Measurements from ENCODE around the gene AEBP1.

AEBP1 gene

DNA sequence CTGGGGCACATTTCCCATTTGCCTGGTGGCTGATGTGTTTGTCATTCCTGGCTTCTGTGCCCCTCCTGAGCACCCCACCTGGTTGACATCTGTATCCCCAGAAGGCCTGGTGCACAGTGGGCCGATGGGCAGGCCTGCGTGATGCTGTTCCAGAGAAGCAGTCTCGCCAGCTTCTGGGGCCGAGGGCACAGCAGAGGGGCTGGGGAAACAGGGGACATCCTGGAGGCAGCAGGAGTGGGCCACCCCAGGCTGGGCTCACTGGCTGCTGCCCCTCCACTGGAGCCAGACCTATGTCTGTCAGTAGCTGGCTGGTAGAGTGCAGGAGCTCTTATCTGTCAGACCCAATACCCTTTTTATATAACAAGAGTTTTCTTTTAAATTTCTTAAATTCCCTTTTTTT is 37.9 kb downstream of the AEBP1 start:
- DNase-seq (ENCODE audit: low read depth), result no peak
- TF ChIP-seq, protein P1, sequence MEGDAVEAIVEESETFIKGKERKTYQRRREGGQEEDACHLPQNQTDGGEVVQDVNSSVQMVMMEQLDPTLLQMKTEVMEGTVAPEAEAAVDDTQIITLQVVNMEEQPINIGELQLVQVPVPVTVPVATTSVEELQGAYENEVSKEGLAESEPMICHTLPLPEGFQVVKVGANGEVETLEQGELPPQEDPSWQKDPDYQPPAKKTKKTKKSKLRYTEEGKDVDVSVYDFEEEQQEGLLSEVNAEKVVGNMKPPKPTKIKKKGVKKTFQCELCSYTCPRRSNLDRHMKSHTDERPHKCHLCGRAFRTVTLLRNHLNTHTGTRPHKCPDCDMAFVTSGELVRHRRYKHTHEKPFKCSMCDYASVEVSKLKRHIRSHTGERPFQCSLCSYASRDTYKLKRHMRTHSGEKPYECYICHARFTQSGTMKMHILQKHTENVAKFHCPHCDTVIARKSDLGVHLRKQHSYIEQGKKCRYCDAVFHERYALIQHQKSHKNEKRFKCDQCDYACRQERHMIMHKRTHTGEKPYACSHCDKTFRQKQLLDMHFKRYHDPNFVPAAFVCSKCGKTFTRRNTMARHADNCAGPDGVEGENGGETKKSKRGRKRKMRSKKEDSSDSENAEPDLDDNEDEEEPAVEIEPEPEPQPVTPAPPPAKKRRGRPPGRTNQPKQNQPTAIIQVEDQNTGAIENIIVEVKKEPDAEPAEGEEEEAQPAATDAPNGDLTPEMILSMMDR (conservative IDR thresholded peaks at IDR 0.05; ENCODE audit: control insufficient read depth, insufficient read depth, low read depth, low read length), result no peak
- H3K4me3 ChIP-seq (ENCODE audit: control insufficient read depth, low read depth, low read length), result no peak overlapping the region

DNA sequence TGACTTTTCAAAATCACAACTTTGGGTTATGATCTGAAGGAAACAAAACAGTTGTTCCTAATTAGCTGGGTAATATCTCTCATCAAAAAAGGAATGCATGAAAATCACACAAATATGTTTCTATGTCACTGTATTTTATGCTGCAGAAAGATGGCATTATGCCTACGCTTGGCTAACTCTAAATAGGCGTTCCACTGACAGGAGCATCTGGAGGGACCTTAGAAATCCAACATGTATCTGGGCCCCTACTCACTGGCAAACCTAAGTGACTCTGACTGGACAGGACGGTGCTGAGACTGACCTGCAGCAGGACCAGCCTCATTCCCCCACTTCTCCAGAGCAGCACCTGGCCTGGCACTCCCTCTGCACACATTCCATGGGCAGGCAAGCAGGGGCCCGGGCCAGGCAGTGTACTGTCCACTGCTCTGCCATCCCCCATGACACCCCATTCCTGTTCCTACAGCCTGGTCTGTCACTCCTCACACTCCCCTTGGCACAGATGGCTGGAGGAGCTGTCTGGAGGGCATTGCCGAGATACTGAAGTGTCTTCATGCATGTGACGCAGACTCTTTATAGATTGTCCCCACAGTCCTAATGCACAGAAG is 39.6 kb downstream of the AEBP1 start:
- DNase-seq (ENCODE audit: low read depth), result no peak
- TF ChIP-seq, protein P1 (conservative IDR thresholded peaks at IDR 0.05; ENCODE audit: control insufficient read depth, insufficient read depth, low read depth, low read length), result no peak
- H3K4me3 ChIP-seq (ENCODE audit: control insufficient read depth, low read depth, low read length), result no peak overlapping the region

DNA sequence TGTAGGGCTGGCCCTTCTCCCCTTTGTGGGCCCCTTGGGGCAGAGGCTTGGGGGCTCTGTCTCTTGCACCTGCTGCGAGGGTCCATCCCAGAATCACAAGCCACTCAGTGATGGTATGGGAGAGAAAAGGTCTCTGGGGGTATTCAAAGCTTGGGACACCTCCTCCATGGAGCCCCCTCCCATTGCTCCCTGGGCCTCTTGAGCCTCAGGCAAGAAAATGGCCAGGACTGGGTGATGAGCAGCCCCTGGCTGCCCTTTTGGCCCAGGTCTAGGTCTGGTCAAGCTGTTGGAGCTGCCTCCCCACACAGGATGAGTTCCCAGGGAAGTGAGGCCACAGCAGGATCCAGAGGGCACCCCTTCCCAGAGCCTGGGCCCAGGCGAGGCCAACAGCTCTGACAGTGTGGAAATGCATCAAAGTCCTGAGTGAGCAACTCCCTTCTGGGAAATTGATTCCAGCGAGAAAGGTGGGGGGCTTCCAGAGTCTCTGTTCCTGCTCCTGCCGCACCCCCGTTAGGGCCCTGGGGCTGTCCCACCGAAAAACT is 40.4 kb downstream of the AEBP1 start:
- no peak for DNase-seq (ENCODE audit: low read depth)
- no peak overlapping the region for H3K4me3 ChIP-seq (ENCODE audit: control insufficient read depth, low read depth, low read length)
- TF ChIP-seq, protein P1 (conservative IDR thresholded peaks at IDR 0.05; ENCODE audit: control insufficient read depth, insufficient read depth, low read depth, low read length), result no peak

DNA sequence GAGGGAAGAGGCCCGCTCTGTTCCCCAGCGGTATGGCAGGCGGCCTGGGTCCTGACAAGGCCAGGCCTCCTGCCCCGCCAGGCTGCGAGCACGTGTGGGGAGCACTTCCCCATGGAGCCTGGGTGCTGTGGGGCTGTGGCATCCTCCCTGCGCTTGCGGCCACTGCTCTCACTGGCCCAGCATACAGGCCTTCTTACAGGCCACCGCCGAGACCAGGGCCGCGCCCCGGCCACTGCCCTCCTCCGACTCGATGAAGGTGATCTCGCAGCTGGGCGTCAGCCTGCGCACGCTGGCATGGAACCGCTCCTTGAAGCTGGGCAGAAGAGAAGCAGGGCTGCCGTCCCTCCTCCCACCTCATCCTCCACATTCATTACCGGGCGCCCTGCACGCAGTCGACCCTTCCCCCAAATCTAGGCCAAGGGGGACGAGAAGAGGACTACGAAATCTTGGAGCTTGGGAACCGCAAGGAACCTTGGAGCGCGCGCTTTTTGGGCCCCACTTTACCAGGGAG is 40.9 kb downstream of the AEBP1 start:
- TF ChIP-seq, protein P1 (conservative IDR thresholded peaks at IDR 0.05; ENCODE audit: control insufficient read depth, insufficient read depth, low read depth, low read length), result no peak
- H3K4me3 ChIP-seq (ENCODE audit: control insufficient read depth, low read depth, low read length), result no peak overlapping the region
- no peak for DNase-seq (ENCODE audit: low read depth)

DNA sequence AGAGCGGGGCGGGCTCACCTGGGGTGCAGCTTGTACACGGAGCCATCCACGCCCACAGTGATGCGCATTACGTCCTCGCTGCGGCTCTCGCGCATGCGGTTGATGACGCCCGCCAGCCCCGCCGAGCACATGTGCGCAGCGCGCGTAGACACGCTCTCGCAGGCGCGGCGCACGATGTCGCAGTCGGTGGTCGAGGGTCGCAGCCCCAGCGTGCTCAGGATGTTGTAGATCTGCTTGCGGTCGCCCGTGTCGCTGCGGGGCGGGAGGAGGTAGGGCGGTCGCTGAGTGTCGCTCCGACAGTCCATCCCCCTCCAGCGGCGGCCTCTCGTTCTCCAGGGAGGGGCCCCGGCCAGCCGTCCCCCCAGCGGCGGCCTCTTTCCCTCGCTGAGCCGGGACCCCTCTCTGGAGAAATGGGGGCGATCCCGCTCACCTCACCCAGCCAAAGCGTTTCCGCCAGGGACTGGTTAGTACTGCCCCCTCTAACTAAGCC is 41.4 kb downstream of the AEBP1 start:
- H3K4me3 ChIP-seq (ENCODE audit: control insufficient read depth, low read depth, low read length), result peak overlapping the region; percentile 36
- no peak for DNase-seq (ENCODE audit: low read depth)
- TF ChIP-seq, protein P1 (conservative IDR thresholded peaks at IDR 0.05; ENCODE audit: control insufficient read depth, insufficient read depth, low read depth, low read length), result no peak

DNA sequence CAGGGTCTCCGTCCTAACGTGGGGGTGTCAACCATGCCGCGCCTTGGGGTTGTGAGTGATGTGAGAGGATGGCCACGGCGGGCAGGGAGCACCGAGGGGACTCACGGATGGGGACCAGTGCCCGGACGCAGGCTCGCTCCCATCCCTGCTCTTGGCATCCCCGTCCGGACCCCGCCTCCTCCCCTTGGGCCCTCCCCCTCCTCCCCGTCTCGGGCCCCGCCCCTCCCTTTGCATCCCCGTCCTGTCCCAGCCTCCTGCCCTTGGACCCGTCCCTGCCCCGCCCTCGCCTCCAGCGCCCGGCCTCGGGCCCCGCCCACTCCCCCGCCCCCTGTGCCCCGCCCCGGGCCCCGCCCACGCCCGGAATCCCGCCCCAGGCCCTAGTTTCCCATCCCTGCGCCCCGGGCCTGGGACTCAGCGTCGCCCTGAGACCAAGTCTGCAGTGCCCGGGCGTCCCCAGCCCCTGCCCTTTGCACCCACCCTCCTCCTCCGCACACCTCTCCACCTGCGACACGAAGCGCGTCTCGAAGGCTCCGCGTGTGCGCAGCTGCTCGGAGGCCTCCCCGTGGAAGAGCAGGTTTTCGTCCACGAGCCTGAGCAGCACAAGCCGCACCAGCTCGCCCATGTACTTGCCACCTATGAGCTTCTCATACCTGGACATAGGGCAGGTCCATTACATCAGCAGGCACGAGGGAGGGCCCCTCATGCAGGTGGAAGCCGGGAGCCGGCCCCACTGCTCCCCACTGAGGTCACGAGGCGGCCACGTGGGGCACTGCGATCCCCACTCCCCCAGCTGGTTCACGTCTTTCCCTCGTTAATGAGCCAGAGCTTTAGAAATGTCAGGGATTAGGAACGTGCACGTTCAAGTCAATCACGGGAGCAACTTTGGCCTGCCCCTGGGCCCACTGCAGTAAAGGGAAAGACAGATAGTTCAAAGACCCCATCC is 42.1 kb downstream of the AEBP1 start:
- peak; percentile 31 for DNase-seq (ENCODE audit: low read depth)
- TF ChIP-seq, protein P1 (conservative IDR thresholded peaks at IDR 0.05; ENCODE audit: control insufficient read depth, insufficient read depth, low read depth, low read length), result no peak
- peak overlapping the region; percentile 36 for H3K4me3 ChIP-seq (ENCODE audit: control insufficient read depth, low read depth, low read length)
